Mucosa of descending colon (tissue), 3 donors: ENCODE data around the gene CDKL5. TPM values are rescaled to one million over a fixed set of nuclear protein-coding genes. Genes with fewer than 3 reads are reported as not detected.

ENCODE experiments used
- ATAC-seq: fragments of 200-7000 bp; cut with Tn5 transposase; one replicate; pipeline ENCODE4 v1.9.1; 2020; ENCODE audit warnings: mild to moderate bottlenecking, moderate library complexity
- DNase-seq, 3 donors: peaks; one replicate each; pipeline ENCODE4 v3.0.0-alpha.2; 2020
- H3K36me3 ChIP-seq: fragments of 200-600 bp; one replicate; pipeline ENCODE4 v1.8.0; 2021; ENCODE audit warnings: low read depth, mild to moderate bottlenecking
- H3K4me1 ChIP-seq: fragments of 200-600 bp; one replicate; pipeline ENCODE4 v1.8.0; 2021; ENCODE audit warnings: low read depth, mild to moderate bottlenecking
- H3K4me3 ChIP-seq: fragments of 200-600 bp; one replicate; pipeline ENCODE4 v1.8.0; 2021; ENCODE audit warnings: mild to moderate bottlenecking
- H3K9me3 ChIP-seq: fragments of 200-600 bp; one replicate; pipeline ENCODE4 v1.8.0; 2021; ENCODE audit warnings: mild to moderate bottlenecking
- CTCF ChIP-seq: fragments of 200-600 bp; IDR thresholded peaks from one replicate; pipeline ENCODE4 v1.8.0; 2022; ENCODE audit warnings: antibody characterized with exemption, mild to moderate bottlenecking
- intact Hi-C, 2 donors: fragments of 100-400 bp; cut with DNase I in 1 of 2; cut with micrococcal nuclease in 1 of 2; formaldehyde crosslinking; loops; one replicate each; pipeline versions ENCODE4 v1.11.0 to v1.11.1; 2022; cut with DNase I, micrococcal nuclease
- total RNA-seq, 3 donors: library from RNA; stranded (reverse); fragmentation: NEBNext Ultra II Directional in 2 of 3; extraction: Animal tissue kit (Norgen Biotek cat#: 25700) in 2 of 3; gene quantifications; one replicate each; pipeline versions ENCODE4 v1.2.1 to v1.2.4, GENCODE V29; 2021 to 2023
- donor health status: DM: no; HTN: no; CAD: no; lungs with moderate emphysema.
- donor health status: DM: no; HTN: no; CAD: no.
- donor health status: DM: no; HTN: yes; CAD: no.

Gene CDKL5
- total RNA-seq, 3 donors from 2014 or later: 4.0 to 7.5 (median 4.4) TPM

- intact Hi-C loops: no loop called here
- H3K9me3 ChIP-seq: no peaks in the 10 kb centered on the region
Observed at GRCh38 chrX:18677161-18677869, 251.9 kb downstream of the CDKL5 start.

GRCh38 chrX:18681996-18682395 is 256.6 kb downstream of the CDKL5 start:
- intact Hi-C loops: no loop called here
- TF ChIP-seq CTCF: no peak
- Histone ChIP-seq H3K36me3 (no peaks in the 10 kb centered on the region), H3K9me3 (no peaks in the 10 kb centered on the region), H3K4me1 (no peaks in the 10 kb centered on the region), H3K4me3 (no peak overlapping the region)
- DNase-seq (no peak), ATAC-seq (no peak)

More at GRCh38 chrX:18677161-18677869, 251.9 kb downstream of the CDKL5 start:
- H3K4me1 ChIP-seq: no peaks in the 10 kb centered on the region
- H3K4me3 ChIP-seq: no peak overlapping the region
- TF ChIP-seq CTCF: no peak
- peak in 2 of 3 donors; percentile 17 to 33 for DNase-seq
- H3K36me3 ChIP-seq: no peaks in the 10 kb centered on the region
- ATAC-seq: no peak

- Histone ChIP-seq H3K4me3 (no peak overlapping the region), H3K9me3 (no peaks in the 10 kb centered on the region), H3K4me1 (no peaks in the 10 kb centered on the region), H3K36me3 (no peaks in the 10 kb centered on the region)
- no peak for DNase-seq
- intact Hi-C loops: no loop called here
- no peak for ATAC-seq
- TF ChIP-seq CTCF: no peak
Observed at GRCh38 chrX:18682979-18683387, 257.6 kb downstream of the CDKL5 start.

GRCh38 chrX:18687856-18688495 is 262.6 kb downstream of the CDKL5 start:
- TF ChIP-seq CTCF: no peak
- Histone ChIP-seq H3K36me3 (no peaks in the 10 kb centered on the region), H3K4me3 (no peak overlapping the region), H3K9me3 (no peaks in the 10 kb centered on the region), H3K4me1 (no peaks in the 10 kb centered on the region)
- intact Hi-C loops: no loop called here
- no peak for DNase-seq
- ATAC-seq: no peak

- DNase-seq: no peak
- H3K9me3 ChIP-seq: no peaks in the 10 kb centered on the region
- no peak for TF ChIP-seq CTCF
- ATAC-seq: no peak
- no peak overlapping the region for H3K4me3 ChIP-seq
- H3K4me1 ChIP-seq: no peaks in the 10 kb centered on the region
- intact Hi-C loops: no loop called here
- no peaks in the 10 kb centered on the region for H3K36me3 ChIP-seq
Observed at GRCh38 chrX:18691431-18691830, 266.0 kb downstream of the CDKL5 start.
